ENCODE results near the gene MAPT.
"Not testable (repeated sequence)": the region's sequence is repeated elsewhere in the genome, so short reads cannot be mapped to it uniquely, and the experiment has no call there.

Gene MAPT

DNA sequence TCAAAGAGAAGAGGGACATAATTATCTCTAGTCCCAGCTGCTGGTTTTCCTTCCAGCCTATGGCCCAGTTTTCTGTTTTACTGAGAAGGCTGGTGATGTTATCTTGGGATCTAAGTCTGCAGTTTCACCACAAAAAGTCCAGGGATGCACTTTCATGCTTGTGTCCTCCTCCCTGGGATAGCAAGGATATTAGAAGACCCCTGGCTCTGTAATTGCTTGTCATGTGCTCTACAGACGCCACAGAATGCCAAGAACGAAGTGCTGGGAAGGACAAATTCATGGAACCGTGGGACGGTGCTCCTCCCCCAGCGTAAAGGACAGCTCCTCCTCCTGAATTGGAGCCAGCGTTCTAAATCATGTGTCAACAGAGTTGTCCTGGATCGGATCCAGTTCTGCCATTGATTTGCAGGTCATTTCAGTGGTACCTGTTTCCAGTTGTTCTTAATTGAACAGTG is 8.6 kb downstream of the MAPT start:
- DNase-seq: peak; percentile 88

- DNase-seq: no peak
Observed at GRCh38 chr17:45904866-45905265, 10.5 kb downstream of the MAPT start.

GRCh38 chr17:45905814-45906213 is 11.5 kb downstream of the MAPT start:
- DNase-seq: no peak

- peak; percentile 41 for DNase-seq
Observed at GRCh38 chr17:45906237-45906636, 11.9 kb downstream of the MAPT start.

GRCh38 chr17:45906927-45907622 is 12.7 kb downstream of the MAPT start:
- DNase-seq: no peak

GRCh38 chr17:45907750-45908395 is 13.5 kb downstream of the MAPT start:
- DNase-seq: no peak

GRCh38 chr17:45908460-45908859 is 14.1 kb downstream of the MAPT start:
- no peak for DNase-seq

DNA sequence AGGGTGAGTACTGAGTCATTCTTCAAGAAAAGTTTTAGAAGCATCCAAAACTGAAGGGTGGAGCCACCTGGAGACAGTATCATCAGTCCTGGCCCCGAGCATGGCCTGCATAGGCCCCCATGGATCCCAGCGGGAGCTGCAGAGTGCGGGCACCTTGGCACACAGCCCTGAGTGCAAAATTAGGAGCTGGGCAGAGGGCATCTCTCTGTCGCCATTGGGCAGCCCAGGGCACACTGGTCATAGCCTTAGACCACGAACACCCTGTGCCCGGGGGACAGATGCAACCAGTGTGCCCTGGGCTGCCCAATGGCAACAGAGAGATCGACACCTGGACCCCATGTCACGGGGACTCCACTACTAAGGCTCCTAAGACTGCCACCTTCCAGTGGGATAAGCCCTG is 14.6 kb downstream of the MAPT start:
- DNase-seq: no peak

DNA sequence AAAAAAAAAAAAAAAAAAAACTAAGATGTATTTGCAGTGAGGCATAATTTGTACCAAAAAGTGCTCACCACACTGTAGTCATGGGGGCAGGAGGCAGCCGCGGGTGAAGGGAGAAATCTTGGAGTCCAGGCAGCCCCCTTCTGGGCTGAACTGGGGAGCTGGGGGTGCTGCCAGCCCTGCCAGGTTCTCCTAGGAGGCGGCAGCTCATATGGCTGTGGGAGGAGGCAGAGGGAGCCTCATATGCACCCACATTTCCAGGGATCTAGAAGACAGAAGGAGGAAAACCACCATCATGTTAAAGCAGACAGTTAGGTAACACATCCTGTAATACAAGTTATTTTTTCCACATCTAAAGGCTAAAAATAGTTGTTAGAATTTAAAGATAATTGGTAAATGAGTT is 16.3 kb downstream of the MAPT start:
- DNase-seq: no peak

GRCh38 chr17:45912319-45912718 is 18.0 kb downstream of the MAPT start:
- no peak for DNase-seq

DNA sequence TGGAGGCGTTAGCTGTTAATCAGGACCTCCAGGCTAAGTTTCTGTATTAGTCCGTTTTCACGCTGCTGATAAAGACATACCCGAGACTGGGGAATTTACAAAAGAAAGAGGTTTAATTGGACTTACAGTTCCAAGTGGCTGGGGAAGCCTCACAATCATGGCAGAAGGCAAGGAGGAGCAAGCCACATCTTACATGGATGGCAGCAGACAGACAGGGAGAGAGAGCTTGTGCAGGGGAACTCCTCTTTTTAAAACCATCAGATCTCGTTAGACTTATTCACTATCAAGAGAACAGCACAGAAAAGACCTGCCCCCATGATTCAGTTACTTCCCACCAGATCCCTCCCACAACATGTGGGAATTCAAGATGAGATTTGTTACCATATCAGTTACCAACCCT is 18.7 kb downstream of the MAPT start:
- DNase-seq: not testable (repeated sequence)

DNA sequence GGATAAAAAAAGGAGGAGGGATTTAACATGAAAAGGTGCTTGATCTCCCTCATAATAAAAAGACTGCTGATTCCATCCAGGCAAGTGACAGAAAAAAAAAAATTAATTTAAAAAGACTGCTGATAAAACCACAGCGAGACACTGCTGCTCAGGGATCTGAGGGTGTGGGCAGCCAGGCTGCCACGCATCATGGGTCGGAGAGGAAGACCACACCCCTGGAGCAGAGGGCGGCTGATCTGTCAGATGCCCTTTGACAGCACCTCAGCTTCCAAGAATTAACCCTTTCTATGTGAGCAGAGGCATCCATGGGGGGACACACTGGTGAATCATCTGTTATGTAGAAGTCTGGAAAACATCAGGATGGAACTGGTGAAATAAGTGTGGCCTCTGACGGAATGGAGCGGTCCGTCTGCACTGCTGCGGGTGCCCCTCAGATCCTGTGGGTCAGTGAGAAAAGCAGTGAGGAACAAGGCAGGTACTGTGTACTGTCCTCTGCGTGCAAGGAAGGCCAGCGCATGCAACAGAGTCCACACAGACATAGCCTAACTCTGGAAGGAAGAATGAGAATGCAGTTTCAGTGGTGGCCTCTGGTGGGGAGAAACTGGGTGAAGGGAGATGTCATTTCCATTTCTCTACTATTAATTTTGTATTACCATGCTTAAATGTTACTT is 19.8 kb downstream of the MAPT start:
- DNase-seq: no peak

- no peak for DNase-seq
Observed at GRCh38 chr17:45915263-45915662, 20.9 kb downstream of the MAPT start.

DNA sequence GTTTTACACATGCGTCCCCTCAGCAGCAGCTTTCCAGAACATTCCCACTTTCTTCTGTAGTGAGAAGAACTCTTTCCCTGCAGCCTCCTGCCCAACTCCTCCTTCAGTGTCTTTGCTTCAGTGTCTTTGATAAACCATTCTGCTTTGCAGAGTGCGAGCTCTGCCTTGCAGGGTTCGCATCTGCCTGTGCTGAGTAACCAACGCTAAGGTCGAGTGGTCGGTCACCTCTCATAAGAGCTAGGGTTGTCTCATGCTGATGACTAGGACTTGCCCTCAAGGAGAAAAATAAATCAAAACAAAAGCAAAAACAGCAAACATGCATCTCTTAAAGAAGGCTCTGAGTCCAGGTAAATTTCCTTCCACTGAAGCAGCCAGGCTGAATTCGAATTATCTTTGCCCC is 22.7 kb downstream of the MAPT start:
- no peak for DNase-seq

DNA sequence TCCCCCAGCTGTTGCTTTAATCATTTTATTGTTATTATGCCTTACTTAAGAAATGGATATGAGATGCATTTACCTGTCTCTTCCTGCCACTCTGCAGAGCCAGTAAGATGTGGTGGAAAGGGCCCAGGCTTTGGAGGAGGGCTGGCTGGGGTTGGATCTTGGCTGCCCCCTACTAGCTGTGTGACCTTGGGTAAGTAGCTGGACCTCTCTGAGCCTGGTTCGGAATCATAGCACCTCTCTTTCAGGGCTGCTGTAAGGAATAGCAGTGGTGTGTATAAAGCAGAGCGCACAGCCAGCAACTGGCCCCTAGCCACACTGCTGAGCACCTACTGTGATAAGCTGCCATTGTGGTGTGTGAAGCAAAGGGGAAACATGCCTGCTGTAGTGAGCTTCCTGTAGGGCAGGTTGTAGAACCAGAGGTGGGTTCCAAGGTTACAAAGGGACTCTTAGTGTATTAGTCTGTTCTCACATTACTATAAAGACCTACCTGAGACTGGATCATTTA is 23.9 kb downstream of the MAPT start:
- no peak for DNase-seq

GRCh38 chr17:45919136-45919535 is 24.8 kb downstream of the MAPT start:
- no peak for DNase-seq

GRCh38 chr17:45920083-45920482 is 25.7 kb downstream of the MAPT start:
- no peak for DNase-seq

- no peak for DNase-seq
Observed at GRCh38 chr17:45923511-45924268, 29.3 kb downstream of the MAPT start.

- DNase-seq: no peak
Observed at GRCh38 chr17:45924332-45924820, 30.0 kb downstream of the MAPT start.

- DNase-seq: no peak
Observed at GRCh38 chr17:45925311-45925710, 31.0 kb downstream of the MAPT start.

DNA sequence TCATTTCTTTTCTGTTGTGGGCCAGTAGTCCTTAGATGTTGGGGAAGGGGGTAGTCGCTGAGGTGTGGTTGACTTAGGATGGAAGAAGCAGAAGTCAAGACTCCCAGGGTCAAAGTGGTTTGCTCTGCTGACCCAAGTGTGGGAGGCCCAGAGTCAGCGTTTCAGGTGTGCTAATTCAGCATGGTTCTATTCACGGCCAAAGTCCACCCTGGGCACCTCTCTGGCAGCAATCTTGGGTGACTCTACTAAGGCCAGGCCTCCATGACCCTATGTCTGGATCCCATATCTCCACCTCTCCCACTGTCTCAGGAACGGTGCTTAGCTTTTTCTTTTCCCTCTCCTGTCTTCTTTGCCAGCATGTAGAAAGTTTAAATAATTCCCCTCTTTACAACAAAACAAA is 32.9 kb downstream of the MAPT start:
- no peak for DNase-seq

DNA sequence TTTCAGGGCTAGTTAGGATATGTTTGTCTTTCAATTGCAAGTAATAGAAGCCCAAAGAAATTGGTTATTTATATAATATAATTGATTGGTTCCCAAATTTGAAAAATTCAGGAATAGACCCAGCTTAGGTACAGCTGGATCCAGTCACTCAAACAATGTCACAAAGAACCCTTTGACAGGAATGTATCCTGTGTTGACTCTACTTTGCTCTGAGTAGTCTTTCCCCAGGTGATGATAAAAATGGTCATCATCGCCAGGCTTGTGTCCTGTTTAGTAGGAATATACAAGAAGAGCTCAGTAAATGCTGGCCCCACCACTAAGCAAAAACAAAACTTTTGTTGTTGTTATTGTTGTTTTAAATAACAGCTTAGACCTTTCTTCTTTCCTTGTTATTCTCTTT is 35.0 kb downstream of the MAPT start:
- DNase-seq: no peak

GRCh38 chr17:45930420-45930951 is 36.1 kb downstream of the MAPT start:
- no peak for DNase-seq
